ENCODE results near the gene DOCK8. TPM values are rescaled to one million over a fixed set of nuclear protein-coding genes. Genes with fewer than 3 reads are reported as not detected.

Gene DOCK8
- total RNA-seq, 1 donor from 2014 or later = 5.1 TPM

GRCh38 chr9:462121-462520 lies 247.5 kb downstream of the DOCK8 start:
- Mint-ChIP-seq H3K27ac (no peak overlapping the region), H3K36me3 (peaks cover 5% of the 10 kb centered on the region), H3K9me3 (no peaks in the 10 kb centered on the region), H3K4me1 (ENCODE audit: unreplicated experiment) (no peaks in the 10 kb centered on the region), H3K27me3 (no peaks in the 10 kb centered on the region), H3K4me3 (no peak overlapping the region)
- no peak for TF ChIP-seq CTCF (conservative IDR thresholded peaks at IDR 0.05)
- DNase-seq (ENCODE audit: extremely low spot score, unreplicated experiment) = no peak

GRCh38 chr9:462606-463005 lies 247.9 kb downstream of the DOCK8 start:
- no peak for TF ChIP-seq CTCF (conservative IDR thresholded peaks at IDR 0.05)
- no peaks in the 10 kb centered on the region for H3K4me1 Mint-ChIP-seq (ENCODE audit: unreplicated experiment)
- no peaks in the 10 kb centered on the region for H3K27me3 Mint-ChIP-seq
- H3K36me3 Mint-ChIP-seq = peaks cover 5% of the 10 kb centered on the region
- H3K4me3 Mint-ChIP-seq = no peak overlapping the region
- H3K27ac Mint-ChIP-seq = no peak overlapping the region
- H3K9me3 Mint-ChIP-seq = no peaks in the 10 kb centered on the region
- no peak for DNase-seq (ENCODE audit: extremely low spot score, unreplicated experiment)

GRCh38 chr9:463455-464171 lies 248.9 kb downstream of the DOCK8 start:
- Mint-ChIP-seq H3K4me3 (no peak overlapping the region), H3K36me3 (peaks cover 5% of the 10 kb centered on the region)

GRCh38 chr9:466747-467146 lies 252.1 kb downstream of the DOCK8 start:
- no peaks in the 10 kb centered on the region for H3K9me3 Mint-ChIP-seq
- no peak for TF ChIP-seq CTCF (conservative IDR thresholded peaks at IDR 0.05)
- no peak overlapping the region for H3K4me3 Mint-ChIP-seq
- no peak for DNase-seq (ENCODE audit: extremely low spot score, unreplicated experiment)
- peaks cover 20% of the 10 kb centered on the region for H3K4me1 Mint-ChIP-seq (ENCODE audit: unreplicated experiment)
- H3K27ac Mint-ChIP-seq = no peak overlapping the region
- H3K36me3 Mint-ChIP-seq = peaks cover 5% of the 10 kb centered on the region
- H3K27me3 Mint-ChIP-seq = no peaks in the 10 kb centered on the region

More at GRCh38 chr9:463455-464171, 248.9 kb downstream of the DOCK8 start:
- TF ChIP-seq CTCF (conservative IDR thresholded peaks at IDR 0.05) = no peak
- no peak overlapping the region for H3K27ac Mint-ChIP-seq
- H3K9me3 Mint-ChIP-seq = no peaks in the 10 kb centered on the region
- no peaks in the 10 kb centered on the region for H3K27me3 Mint-ChIP-seq
- no peak for DNase-seq (ENCODE audit: extremely low spot score, unreplicated experiment)
- peaks cover 2% of the 10 kb centered on the region for H3K4me1 Mint-ChIP-seq (ENCODE audit: unreplicated experiment)

GRCh38 chr9:468766-469426 lies 254.2 kb downstream of the DOCK8 start:
- peaks cover 5% of the 10 kb centered on the region for H3K36me3 Mint-ChIP-seq
- H3K27ac Mint-ChIP-seq = peak overlapping the region; percentile 92
- H3K4me1 Mint-ChIP-seq (ENCODE audit: unreplicated experiment) = peaks cover 20% of the 10 kb centered on the region
- no peak for TF ChIP-seq CTCF (conservative IDR thresholded peaks at IDR 0.05)
- no peaks in the 10 kb centered on the region for H3K27me3 Mint-ChIP-seq
- H3K4me3 Mint-ChIP-seq = peak overlapping the region; percentile 98
- DNase-seq (ENCODE audit: extremely low spot score, unreplicated experiment) = no peak
- H3K9me3 Mint-ChIP-seq = no peaks in the 10 kb centered on the region

Data from type B pancreatic cell (in vitro differentiated cells).